GM18951 (cell line): ENCODE results near the gene GALNT1.
"Not testable (repeated sequence)": the region's sequence is repeated elsewhere in the genome, so short reads cannot be mapped to it uniquely, and the experiment has no call there.

Source experiments
- POLR2A ChIP-seq: IDR thresholded peaks from 4 replicates; pipeline ENCODE4 v1.6.1; 2011; ENCODE audit warnings: mild to moderate bottlenecking; ENCODE audit not compliant: insufficient read length, insufficient read depth; ENCODE audit errors: extremely low read depth
- in situ Hi-C: fragments of 300-500 bp; cut with MboI; formaldehyde crosslinking; loops from one replicate; pipeline ENCODE4 v1.12.0; 2022; ENCODE audit warnings: low sequenced_read_pairs, mixed read lengths, inconsistent platforms; ENCODE audit not compliant: unreplicated experiment

Gene GALNT1

GRCh38 chr18:35581546-35581897, at the start of gene GALNT1:
Gene GALNT1, plus strand, starts transcription at chr18:35581740. Its CDS starts 72,923 bp downstream, at chr18:35654663.
- no peak for TF ChIP-seq POLR2A
- in situ Hi-C loops = loop anchor here (10.0 kb wide), 1 partner anchor 123 kb away; no protein-coding TSS in a partner anchor

- no peak for TF ChIP-seq POLR2A
- in situ Hi-C loops = no loop called here
Observed at GRCh38 chr18:35533916-35534405, 47.6 kb upstream of the GALNT1 start.

GRCh38 chr18:35535297-35535696, 46.2 kb upstream of the GALNT1 start:
- in situ Hi-C loops = no loop called here
- TF ChIP-seq POLR2A = no peak

- in situ Hi-C loops = no loop called here
- TF ChIP-seq POLR2A = no peak
Observed at GRCh38 chr18:35542356-35542755, 39.2 kb upstream of the GALNT1 start.

GRCh38 chr18:35547008-35547605, 34.4 kb upstream of the GALNT1 start:
- in situ Hi-C loops = no loop called here

GRCh38 chr18:35549564-35549963, 32.0 kb upstream of the GALNT1 start:
- TF ChIP-seq POLR2A = no peak
- in situ Hi-C loops = no loop called here

More at GRCh38 chr18:35547008-35547605, 34.4 kb upstream of the GALNT1 start:
- no peak for TF ChIP-seq POLR2A

GRCh38 chr18:35553300-35553699, 28.2 kb upstream of the GALNT1 start:
- in situ Hi-C loops = no loop called here
- TF ChIP-seq POLR2A = no peak

- in situ Hi-C loops = not testable (repeated sequence)
Observed at GRCh38 chr18:35555538-35555937, 26.0 kb upstream of the GALNT1 start.

- in situ Hi-C loops = no loop called here
- TF ChIP-seq POLR2A = no peak
Observed at GRCh38 chr18:35559867-35560266, 21.7 kb upstream of the GALNT1 start.

- TF ChIP-seq POLR2A = no peak
- in situ Hi-C loops = no loop called here
Observed at GRCh38 chr18:35564795-35565453, 16.6 kb upstream of the GALNT1 start.

GRCh38 chr18:35566019-35566418, 15.5 kb upstream of the GALNT1 start:
- in situ Hi-C loops = no loop called here

GRCh38 chr18:35570182-35570581, 11.4 kb upstream of the GALNT1 start:
- TF ChIP-seq POLR2A = no peak
- in situ Hi-C loops = no loop called here

More at GRCh38 chr18:35566019-35566418, 15.5 kb upstream of the GALNT1 start:
- TF ChIP-seq POLR2A = no peak

GRCh38 chr18:35571138-35571537, 10.4 kb upstream of the GALNT1 start:
- no peak for TF ChIP-seq POLR2A
- in situ Hi-C loops = no loop called here

- in situ Hi-C loops = no loop called here
- no peak for TF ChIP-seq POLR2A
Observed at GRCh38 chr18:35572644-35573043, 8.9 kb upstream of the GALNT1 start.
